HG03159 (cell line): Measurements from ENCODE around the gene KCNAB1.

ENCODE experiments used
- ATAC-seq: cut with Tn5 transposase; IDR thresholded peaks from one replicate; pipeline ENCODE4 v1.9.1; 2021; ENCODE audit warnings: mild to moderate bottlenecking, moderate library complexity; ENCODE audit not compliant: unreplicated experiment

Gene KCNAB1

DNA sequence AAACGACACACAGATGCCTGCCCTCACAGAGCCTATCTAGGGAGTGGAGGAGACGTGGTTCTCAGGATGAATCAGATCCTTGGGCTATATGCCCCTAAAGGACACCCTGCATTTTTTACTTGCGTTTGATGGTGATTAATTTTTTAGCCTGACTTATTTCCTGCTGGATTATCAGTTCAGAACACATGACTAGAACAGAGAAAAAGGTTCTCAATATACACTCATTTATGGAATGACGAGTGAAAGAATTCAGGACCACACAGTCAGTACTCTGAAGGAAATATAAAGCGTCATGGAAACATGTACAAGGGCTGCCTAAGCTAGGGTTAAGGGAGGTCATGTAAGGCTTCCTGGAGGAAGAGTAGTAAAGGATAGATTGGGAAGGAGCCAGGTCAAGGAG, 312.8 kb downstream of the KCNAB1 start:
- ATAC-seq: no peak

DNA sequence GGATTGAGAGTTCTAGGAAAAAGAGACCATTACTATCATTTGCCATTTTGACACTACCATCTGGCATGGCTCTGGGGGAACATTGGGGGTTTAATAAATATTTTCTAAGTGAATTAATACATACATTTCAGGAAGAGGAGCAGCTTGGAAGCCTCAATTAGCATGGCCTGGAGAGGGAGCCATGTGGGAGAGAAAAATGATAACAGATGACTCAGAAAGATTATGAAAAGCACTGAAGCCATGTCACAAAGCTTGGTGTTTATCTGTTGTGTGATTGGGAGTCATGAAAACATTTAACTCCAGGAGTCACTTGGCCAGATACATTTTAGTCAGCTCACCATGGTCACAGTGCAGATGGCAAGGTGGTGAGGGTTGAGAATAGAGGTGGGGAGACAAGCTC, 313.5 kb downstream of the KCNAB1 start:
- no peak for ATAC-seq

DNA sequence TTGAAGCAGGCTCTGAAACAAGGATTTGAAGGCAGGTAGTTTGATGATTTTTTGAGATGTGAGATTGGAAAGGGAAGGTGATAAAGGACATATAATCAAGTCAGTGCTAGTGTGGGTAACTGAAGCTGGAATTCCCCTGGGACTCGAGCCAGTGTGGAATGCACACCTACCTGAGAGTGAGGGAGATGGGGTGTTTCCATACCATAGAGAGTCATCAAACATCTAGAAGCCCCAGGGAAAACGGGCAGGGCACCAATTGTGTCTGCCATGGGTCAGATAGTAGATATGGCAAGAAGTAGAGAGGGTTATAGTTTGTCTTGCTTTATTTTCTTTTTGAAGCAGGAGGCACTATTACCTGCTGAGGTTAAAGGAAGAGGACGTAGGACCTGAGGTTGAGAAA, 314.5 kb downstream of the KCNAB1 start:
- no peak for ATAC-seq

DNA sequence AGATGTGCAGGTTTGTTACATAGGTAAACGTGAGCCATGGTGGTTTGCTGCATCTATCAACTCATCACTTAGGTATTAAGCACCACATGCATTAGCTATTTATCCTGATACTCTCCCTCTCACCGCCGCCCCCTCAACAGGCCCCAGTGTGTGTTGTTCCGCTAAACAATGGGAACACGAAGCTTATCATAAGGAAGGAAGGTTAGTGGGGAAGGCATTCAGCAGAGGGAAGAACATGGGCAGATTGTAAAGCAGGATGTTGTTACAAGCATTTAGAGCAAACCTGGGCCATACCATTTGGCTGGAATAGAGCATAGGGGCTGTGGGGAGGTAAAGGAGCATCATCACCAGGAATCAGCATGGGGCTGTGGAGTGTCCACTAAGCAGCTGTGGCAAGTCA, 322.7 kb downstream of the KCNAB1 start:
- ATAC-seq: no peak

DNA sequence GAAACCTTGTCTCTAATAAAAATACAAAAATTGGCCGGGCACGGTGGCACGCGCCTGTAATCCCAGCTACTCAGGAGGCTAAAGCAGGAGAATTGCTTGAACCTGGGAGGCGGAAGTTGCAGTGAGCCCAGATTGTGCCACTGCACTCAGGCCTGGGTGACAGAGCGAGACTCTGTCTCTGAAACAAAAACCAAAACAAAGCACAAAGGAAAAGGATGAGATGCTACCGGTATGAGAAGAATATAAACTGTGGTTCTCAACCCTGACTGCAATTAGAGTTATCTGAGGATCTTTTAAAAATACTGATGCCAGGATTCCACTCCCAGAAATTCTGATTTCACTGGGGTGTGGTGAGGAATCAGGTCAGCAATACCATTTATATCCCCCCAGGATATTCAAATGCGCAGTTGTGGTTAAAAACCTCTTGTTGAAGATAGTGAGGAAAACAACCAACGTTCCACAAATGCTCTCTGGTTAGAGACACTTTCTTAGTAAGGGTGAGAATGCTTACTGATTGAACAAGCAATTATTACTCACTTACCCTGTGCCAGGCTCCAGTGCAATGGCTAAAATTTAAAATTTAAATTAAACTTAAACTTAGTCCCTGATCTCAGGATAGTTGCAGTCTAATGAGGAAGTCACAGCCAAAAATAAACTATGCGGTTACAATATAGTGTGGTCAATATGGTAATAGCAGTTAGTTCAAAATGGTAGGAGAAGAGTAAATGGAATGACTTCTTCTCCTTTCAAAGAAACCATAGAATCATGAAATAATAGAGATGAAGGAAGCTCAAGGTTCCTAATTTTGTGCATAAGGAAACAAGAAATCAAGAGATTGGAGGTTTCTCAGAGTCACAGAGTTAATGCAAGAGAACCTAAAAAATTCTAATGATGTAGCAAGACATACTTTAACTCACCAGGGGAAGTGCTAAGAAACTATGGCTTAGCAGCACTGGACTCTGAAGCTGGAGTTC, 325.0 kb downstream of the KCNAB1 start:
- no peak for ATAC-seq

DNA sequence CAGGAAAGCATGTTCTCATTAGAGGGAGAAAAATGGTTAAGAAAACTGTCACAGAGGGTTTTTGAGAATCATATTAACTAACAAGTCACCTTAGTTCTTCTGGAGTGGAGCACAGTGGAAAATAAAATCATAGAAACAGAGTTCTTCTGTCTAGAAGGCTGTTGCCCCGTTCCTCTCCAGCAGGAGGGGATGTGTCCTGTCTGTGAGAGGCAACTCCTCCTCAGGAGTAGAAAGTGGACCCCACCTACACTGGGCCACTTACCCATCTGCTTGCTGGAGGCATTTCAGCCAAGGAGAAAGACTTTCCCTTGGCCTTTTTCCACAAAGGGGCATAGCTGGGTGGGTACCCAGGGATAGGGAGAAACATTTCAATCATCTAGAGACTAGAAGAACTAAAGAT, 327.9 kb downstream of the KCNAB1 start:
- peak; percentile 79 for ATAC-seq

DNA sequence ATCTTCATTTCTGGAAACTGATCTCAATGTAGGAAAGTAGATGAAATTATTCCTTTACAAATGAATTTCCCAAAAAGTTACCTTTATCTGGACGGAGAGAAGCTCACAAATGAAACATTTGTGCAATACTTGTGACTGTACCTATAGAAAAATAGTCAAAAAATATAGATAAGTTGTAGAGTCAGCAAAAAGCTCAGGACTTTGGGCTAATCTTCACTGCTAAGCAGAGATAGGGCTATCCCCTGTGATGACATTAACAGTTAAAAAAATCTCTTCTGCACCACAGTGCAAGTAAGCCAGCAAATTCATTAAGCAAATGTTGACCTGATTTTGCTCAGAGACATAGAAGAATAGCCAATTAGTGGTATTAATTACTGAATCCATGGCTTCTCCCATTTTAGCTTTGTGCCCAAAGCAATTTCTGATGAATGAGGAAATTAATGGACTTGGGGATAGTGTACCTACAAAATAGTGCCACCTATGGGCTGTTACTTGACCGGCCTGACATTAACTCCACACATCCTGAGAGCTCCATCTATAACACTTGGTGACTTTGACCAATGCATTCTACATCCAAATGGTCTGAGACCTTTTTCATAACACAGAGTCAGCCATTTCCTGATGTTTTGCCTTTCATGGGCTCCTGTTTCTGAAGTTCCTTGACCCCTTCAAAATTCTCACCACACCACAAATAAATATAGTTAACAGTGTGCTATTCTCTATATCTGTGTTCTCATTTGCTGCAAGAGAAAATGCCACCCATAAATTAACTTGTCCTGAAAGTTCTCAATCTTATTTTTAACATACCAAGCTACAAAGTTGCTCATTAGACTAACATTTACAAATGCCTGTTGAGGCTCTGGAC, 329.6 kb downstream of the KCNAB1 start:
- ATAC-seq: peak; percentile 54

DNA sequence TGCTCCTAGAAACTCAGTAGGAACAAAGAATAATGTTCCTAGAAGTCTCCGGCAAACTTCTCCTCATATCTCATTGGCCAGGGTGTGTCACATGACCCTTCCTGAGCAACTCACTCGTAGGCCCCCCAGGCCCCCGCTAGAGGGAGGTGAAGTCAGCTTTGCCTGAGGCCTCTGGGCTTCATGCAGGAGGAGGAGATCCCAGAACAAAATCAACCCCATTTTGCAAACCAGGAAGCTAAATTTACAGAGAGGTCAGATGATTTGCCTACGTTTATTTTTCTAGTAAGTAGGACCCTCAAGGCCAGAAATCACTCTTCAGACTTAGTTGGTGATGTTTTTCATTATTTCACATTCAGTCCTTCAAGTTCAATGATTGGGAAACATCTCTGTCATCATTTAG, 335.5 kb downstream of the KCNAB1 start:
- no peak for ATAC-seq

DNA sequence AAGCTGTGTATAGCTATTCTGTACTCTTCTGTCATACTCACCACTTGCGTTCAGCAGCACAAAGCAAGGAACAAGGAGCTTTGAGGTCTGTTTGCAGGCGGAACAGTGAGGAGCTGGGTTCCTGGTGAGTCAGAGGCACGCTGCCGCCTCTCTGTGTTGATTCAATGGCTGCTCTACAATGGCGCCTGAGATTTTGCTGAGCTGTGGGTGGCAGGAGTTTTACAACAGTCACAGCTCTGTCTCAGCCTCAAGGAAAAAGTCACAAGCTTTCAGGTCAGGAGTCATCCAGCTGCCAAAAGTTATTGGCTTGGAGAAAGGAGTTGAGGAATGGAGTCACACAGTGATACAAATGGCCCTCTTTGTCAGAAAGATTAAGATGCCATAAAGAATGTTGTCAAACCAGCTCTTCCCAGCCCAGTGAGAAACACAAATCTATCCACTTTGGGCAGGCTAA, 336.4 kb downstream of the KCNAB1 start:
- ATAC-seq: no peak

DNA sequence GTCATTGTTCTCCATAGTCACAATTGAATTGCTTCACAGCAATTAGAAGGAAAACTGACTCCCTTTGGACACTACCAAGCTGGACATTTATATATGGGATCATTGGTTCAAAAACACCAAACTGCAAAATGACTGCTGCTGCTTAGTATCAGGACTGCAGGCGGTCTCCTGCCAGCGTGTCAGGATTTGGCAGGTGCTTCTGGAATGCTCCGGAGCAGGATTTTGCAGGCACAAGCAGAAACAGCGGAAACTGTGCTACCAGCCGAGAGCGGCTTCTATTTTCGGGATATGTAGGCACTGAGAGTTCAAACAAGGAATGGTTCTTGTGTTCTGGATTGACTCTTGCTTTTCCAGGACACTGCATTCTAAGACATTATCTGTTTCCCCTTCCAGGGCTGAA, 339.1 kb downstream of the KCNAB1 start:
- ATAC-seq: no peak

DNA sequence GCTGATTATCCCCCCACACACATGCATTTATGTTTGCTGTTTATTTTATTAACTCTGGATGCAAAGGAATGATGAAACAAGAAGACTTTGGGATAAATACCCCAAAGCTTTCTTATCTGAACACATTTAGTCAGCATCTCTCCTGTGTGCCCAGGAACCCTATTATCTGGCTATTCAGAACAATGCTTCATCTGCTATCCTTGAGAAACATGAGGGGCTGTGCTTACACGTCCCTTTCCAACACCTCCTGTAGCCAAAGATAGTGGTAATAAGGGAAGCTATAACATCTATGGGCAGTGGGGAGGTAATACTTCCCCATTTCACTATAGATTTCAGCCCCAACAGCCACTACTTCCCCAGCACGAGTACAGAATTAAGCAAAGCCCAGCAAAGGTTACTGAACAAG, 339.8 kb downstream of the KCNAB1 start:
- ATAC-seq: peak; percentile 93

DNA sequence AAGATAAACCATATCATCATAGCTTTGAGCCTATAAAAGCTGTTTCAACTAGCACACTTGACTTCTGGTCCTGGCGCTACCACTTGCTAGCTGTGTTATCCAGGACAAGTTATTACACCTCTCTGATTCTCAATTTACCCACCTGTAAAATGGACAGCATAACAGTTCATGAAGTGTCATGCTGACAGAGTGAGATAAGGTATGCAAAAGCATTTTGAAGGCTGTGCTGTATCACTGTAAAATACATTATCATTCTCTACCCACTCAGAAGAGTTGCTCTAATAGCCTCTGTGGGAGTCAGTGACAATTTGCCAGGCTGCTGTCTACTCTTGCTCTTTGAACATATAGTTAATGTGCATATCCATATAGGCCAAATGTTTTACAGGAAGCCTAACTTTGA, 341.5 kb downstream of the KCNAB1 start:
- ATAC-seq: no peak

DNA sequence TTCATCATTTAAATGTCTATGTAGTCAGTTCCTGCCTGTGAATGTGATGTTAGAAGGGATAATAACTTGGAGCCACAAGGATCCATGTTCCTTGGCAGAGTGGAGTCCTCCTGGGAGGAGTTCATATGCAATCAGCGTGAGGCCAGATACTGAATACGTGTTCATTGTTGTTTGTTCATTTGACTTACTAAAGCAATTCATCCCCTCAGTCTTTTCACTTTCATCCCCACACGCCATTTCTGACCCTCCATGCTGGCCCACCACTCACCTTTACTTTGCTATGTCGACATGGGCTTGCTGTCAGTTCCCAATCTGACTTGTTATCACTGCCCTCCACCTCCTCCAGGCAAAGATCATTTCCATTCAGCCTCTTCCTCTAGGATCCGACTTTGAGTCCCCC, 342.7 kb downstream of the KCNAB1 start:
- no peak for ATAC-seq

DNA sequence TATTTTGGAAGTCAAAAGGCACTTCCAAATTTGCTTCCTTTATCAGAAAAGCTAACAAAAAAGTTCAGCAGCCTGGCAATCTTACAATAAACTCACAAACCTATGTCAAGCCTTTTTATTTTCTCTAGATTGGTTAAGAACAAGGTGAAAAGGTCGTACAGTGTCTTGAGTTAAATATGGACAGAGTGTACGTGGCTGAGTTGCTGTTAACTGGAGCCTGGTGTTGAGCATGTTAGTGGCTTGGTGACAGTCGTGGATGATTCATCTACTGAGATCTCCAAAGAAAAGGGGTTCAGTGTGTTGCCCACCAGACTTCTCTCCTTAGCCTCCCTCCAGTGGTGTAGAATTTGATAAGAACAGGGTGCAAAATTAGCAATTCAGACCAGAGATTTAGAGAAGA, 344.8 kb downstream of the KCNAB1 start:
- no peak for ATAC-seq

DNA sequence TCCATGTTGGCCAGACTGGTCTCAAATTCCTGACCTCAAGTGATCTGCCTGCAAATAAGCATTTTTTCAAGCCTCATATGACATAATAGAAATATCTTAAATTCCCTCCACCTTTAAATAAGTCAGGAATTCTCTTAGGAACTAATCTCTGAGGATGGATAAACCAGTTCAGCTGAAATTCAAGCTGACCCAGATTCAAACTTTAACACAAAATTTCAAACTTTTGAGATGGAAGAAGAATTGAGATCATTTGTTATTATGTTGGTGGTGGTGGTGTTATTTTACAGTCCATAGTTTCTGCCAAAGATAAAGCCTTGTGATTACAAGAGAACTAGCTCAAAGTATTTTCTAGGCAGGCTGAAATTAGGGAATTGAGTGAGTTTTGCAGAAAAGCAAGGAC, 349.1 kb downstream of the KCNAB1 start:
- no peak for ATAC-seq

DNA sequence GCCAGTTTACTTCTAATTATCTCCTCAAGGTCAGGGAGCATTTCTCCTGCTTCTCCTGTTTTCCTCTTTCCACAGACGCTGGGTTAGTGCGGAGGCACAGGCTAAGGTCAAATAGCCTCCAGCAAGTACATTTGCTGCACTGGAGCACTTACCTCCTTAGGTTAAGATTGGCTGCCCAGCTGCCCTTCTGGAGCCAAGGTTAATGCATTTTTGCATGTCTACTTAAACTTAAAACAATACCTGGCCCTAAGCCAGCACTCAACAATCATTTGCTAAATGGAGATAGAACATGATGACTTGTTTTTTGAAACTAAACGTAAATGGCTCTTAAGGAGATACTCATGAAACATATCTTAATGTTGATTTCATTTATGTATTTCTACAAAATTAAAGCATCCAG, 351.1 kb downstream of the KCNAB1 start:
- ATAC-seq: no peak

DNA sequence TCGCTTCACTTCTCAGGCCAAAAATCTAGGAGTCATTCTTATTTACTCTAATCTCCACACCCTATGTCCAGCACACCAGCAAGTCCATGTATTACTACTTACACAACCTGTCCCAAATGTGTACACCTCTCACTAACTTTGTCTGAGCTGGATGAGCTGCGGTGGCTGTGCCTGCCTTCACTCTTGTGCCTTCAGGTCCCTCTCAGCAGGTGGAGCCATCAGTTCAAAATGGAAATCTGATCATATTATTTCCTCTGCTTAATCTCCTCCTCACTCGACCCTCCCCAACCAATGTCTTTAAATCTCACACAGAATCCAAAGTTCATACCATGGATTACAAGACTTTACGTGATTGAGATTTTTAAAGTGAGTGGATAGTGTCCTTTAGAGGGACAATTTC, 351.8 kb downstream of the KCNAB1 start:
- ATAC-seq: no peak

DNA sequence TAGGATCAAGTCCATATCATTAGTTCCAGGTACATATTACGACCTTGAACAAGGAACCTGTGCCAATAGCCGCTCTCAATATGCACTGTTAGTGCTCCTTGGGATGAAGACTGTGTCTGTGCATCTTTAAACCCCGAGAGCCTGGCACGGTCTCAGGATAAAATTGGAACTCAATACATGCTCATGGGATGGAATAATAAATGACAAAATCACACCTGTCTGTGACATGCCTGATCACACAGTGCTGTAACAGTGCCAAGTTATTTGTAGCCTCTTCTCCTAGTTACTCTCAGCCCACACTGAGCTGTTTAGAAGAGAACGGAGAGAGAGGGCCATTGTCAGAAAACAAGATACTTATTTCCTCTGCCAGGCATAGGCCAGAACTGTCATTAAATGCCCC, 352.3 kb downstream of the KCNAB1 start:
- no peak for ATAC-seq

DNA sequence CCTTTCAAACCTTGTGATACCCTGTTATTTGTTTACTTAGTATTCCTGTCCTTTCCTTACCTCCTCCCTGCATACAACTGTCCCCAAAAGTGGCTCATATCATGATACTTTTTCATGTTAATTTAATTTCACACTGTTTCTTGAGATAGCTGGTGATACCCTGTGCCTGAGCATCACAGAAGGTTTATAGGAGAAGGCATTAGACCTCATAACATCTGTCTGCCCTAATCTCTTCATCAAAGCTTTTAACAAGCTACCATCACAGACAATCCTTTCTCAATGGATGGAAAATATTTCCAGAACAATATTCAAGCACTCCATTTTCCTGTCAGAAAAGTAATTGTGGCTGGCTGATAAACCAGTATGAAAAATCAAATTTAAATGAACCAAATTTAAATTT, 353.0 kb downstream of the KCNAB1 start:
- no peak for ATAC-seq

DNA sequence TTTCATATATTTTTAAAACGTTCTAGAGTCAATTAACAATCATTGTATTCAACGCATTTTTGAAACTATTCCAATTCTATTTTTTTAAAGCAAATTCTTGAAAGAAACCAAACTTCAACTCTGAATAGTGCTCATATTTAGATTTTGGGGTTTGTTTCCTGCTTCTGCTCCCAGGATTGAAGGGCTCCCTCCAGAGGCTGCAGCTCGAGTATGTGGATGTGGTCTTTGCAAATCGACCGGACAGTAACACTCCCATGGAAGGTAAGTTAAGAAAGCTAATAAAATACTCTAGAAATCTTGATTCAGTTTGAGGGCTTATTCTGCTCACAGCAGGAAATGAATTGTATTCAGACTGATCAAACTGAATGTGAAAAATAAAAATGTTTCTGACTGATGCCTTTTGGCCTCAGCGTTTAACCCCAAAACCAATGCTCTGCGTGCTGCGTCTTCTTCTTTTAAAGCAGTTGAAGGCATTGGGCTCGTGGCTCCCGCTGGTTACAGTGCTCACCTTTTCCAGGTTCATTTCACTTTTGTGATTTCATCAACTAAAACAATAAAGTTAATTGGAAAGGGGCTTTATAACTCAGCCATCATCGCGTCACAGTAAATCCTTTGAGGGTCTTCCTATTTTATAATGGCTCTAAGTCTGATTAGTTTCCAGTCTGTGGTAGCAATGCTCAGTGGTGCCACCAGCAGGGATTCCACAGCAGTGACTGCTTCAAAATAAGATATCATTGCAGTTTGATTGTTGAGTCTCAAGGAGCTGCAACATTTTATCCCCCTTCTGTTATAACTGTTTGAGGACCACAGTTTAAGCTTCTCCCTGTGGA, 354.4 kb downstream of the KCNAB1 start:
- no peak for ATAC-seq

DNA sequence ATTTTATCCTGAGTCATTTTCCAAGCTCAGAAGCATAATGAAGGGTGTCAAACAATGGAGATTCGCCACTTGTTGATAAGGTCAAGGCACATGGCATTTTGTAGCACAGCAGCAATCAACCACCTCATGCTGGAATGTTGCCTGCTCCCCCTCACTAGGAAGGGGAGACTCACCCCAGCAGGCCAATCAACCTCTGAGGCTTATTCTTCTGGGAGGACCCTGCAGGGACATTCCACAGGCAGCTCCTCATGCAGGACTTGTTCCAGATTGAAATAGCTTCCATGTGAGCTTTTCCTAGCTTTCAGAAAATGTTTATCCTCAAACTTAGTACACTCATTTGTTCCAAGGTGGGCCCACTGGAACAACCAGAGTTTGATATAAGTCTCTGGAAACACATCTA, 356.9 kb downstream of the KCNAB1 start:
- no peak for ATAC-seq
